HG02870 (cell line): Measurements from ENCODE around the gene CCDC74B.
A peak's percentile ranks its signal among the peaks of the same experiment; 100 is the strongest.
"Not testable (repeated sequence)": the region's sequence is repeated elsewhere in the genome, so short reads cannot be mapped to it uniquely, and the experiment has no call there.

Source experiments
- ATAC-seq: cut with Tn5 transposase; IDR thresholded peaks from one replicate; pipeline ENCODE4 v1.9.1; 2021; ENCODE audit warnings: mild to moderate bottlenecking, moderate library complexity; ENCODE audit not compliant: unreplicated experiment

Gene CCDC74B

DNA sequence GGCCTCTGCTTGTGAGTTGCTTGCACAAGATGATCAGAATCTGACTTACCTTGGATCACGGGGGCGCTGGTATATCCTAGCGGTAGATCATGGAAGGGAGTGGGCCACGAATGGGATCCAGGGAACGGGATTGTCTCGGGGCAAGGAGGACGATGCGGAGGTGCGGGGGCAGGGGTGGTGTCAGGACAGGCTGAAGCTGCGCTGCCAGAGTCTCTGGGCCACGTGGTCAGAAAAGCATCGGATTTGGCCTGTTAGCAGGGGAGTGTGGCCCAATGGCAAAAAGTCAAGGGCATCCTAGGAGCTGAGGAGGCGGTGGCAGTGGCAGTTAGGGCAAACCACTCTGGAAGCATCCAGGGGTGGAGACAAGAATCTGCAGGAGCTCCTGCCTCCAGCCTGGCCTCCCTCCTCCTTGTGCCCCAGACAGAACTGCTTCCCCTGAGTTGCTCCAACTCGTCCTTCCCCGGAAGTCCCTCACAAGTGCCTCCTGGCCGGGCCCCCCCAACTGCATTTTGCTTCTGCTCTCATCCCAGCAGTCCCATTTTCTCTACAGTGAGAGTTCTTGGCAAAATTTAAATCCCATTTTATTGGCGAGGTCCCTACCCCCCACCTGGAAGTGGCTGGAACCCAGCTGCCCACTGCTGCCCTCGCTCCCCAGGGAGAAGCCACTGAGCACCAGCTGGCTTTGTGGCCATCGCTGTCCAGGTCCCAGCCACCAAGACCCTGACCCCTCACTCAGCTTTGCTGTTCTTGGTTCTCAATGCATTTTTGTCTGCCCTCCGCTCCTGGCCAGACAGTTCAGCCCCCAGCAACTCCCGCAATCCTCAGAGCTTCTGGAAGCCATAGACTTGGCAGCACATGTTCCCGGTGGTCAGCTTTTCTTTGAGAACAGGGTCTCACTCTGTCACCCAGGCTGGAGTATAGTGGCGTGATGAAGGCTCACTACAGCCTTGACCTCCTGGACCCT lies 5.6 kb upstream of the CCDC74B start:
- no peak for ATAC-seq

DNA sequence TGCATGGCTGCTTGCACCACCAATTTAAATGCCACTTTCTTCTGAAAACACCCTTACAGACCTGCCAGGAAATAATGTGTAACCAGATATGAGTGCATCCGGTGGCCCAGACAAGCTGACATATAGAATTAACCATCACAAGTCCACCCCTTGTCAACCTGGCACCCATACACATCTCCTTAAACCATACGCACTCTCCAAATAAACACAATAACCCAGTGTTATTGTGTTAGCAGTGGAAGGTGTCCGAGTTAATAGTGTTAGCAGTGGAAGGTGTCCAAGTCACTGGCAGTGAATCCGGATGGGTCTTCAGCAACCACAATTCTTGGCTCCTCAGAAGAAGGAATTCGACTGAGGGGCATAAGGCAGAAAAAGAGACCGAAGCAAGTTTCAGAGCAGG lies 3.6 kb upstream of the CCDC74B start:
- ATAC-seq, result not testable (repeated sequence)

DNA sequence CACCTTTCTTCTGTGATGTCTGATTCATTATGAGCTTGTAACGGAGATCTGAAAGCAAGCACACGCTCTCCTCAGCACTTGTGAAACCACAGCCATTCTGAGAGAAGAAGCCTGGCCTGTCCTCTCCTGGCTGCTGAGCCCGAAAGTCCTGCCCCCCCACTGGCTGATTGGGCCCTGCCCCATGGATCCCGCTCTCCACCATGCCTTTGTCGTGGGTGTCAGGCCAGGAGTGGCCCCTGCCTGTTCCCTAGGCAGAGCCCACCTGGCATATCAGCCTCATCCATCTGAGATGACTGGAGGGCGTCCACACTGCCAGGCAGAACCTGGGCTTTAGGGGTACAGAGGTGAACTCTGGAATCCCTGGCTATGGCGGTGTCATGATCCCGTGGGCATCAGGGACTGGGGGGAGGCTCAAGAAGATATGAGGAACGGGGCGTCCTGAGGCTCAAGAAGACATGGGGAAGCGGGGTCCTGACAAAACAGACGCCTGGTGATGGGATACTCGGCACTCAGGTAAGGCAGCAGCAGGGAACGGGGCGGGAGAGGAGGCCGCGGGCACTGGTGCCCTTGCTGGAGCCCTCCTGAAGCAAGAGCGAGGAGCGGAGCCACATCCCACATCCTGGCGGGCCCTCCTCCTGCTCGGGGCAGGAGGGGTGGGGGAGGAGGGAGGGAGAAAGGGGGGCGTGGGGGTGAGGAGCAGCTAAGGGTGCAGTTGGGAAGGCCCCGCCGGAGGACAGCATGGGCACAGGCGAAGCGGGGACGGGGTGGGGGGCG lies 1.5 kb downstream of the CCDC74B start:
- peak; percentile 57 for ATAC-seq

GRCh38 chr2:130142396-130143265 lies 2.3 kb downstream of the CCDC74B start:
- not testable (repeated sequence) for ATAC-seq

GRCh38 chr2:130141645-130142370 lies 3.1 kb downstream of the CCDC74B start:
- ATAC-seq, result not testable (repeated sequence)

GRCh38 chr2:130141002-130141401 lies 3.9 kb downstream of the CCDC74B start:
- ATAC-seq, result not testable (repeated sequence)

DNA sequence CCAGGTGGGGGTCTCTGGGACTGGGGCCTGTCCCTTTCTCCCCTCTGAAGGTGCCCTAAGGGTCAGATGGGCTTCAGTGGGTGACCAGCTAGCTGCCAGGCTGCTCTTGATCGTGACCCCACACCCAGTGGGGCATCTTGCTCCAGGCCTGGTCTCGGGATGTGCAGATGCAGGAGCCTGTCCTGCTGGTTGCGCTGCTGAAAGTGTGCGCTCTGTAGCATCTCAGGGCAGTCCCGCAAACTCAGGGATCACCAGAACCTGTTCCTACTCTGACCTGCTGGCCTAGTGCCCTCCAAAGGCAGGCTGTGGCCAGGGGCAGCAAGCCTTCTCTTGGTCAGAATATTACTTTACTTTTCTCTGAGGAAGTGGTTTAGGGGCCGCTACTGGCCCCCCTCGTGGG lies 4.4 kb downstream of the CCDC74B start:
- ATAC-seq, result not testable (repeated sequence)

DNA sequence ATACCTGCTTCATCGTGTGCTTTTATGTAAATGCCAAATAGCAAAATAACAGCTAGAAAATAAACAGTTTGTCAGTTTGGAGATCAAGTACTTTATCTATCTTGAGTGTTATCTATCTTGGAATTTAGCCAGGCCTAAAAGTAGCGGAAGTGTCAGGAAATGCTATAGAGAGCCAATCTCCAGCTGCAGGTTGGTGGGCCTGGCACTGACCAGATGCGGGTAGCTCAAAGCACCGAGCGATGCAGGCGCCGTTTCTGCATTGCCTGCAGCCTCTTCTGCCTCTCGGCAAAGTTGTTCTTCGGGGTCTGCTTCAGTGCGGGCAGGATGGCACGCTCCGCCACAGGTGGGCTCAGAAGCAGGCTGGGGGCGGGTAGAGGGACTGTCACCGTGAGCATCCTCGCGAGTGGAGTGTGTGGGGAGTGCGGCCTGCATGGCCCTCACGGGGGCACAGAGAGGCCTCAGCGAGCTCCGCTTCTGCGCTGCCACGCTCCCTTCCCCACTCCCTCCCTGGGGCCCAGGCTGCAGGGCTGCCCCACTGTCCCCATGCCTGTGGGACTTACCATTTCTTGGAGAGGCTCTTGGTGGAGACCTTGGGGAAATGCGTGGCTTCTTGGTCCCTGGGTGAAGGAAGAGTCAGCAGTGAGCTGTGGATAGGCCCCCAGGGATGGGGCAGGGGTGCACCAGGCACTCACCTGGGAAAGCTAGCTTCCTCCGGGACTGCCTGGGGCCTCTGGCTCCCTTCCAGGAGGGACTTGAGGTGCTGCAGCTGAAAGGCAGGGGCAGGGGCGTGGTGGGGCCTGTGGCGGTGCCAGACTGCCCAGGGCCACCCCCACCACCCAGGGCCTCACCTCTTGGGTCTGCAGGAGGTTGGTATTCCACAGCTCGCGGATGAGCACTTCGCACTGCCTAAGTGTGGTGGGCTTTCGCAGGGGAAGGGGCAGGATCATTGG lies 5.3 kb downstream of the CCDC74B start:
- ATAC-seq, result not testable (repeated sequence)

DNA sequence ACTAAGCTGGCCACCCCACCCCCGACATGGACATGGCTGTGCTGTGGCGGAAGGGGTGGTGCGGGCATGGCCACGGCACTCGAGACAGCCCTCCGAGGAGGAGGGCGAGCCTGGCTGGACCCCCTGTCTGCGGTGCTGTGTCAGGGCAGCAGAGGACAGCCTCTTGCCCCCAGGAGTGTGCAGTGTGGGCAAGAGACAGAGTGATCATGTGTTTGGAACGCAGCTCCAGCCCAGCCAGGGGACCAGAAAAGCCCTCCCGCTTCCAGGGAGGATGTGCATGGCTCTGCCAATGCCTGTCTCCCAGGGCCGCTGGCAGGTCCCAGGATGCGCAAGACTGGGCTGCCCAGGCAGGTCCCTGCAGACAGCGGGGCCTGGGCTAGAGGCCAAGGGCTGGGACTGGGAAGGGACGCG lies 6.1 kb downstream of the CCDC74B start:
- not testable (repeated sequence) for ATAC-seq

- not testable (repeated sequence) for ATAC-seq
Observed at GRCh38 chr2:130138326-130138725, 6.6 kb downstream of the CCDC74B start.

GRCh38 chr2:130137118-130137517 lies 7.8 kb downstream of the CCDC74B start:
- ATAC-seq, result not testable (repeated sequence)

- ATAC-seq, result not testable (repeated sequence)
Observed at GRCh38 chr2:130136546-130136945, 8.4 kb downstream of the CCDC74B start.

DNA sequence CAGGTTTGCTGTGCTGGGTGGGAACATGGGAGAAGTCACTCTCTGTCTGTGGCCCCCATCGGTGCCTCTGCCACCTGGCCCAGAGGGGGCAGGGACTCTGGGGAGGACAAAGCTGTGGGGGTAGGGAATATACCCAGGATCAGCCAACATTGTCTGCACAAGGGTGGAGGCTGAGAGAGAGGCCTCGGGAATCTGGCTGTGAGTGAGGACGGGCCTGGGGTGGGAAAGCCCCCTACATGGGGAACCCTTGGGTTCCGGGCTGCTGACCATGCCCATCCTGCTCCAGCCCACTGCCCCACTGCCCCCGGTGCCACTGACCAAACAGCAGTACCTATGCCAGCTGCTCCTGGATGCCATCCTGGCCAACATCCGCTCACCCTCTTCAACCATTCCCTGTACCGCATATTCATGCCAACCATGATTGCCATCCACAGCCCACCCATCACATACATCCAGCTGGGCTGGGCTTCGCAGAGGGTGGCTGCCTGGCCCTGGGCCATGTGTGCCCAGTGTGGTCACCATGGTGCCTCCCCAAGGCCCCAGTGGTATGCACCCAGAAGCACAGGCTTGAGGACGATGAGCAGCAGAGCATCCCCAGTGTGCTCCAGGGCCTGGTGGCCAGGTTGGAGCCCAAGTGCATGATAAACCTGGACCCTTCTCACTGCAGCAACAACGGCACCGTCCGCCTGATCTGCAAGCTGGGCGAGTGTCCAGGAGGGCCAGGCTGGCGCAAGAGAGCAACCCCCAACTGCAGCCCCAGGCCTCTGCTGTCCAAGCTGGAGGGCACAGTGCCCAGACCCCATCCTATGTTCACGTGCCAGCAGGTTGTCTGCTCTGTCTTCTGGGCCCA lies 9.0 kb downstream of the CCDC74B start:
- no peak for ATAC-seq

GRCh38 chr2:130129120-130129829 lies 15.6 kb downstream of the CCDC74B start, which contains the start of gene POTEF:
Gene POTEF, minus strand, starts transcription at chr2:130129222. Its CDS starts 8,707 bp downstream, at chr2:130120515.
- not testable (repeated sequence) for ATAC-seq

GRCh38 chr2:130128464-130128863 lies 16.4 kb downstream of the CCDC74B start:
- not testable (repeated sequence) for ATAC-seq

- ATAC-seq, result not testable (repeated sequence)
Observed at GRCh38 chr2:130127726-130128125, 17.2 kb downstream of the CCDC74B start.

GRCh38 chr2:130120924-130121323 lies 24.0 kb downstream of the CCDC74B start:
- ATAC-seq, result not testable (repeated sequence)
